Measurements from ENCODE around the gene CLDN11. TPM values are rescaled to one million over a fixed set of nuclear protein-coding genes. Genes with fewer than 3 reads are reported as not detected.

The CLDN11 gene
- polyA plus RNA-seq, 1 of the 3 experiments (the other 2 are of a cell fraction): 2.2 TPM

DNA sequence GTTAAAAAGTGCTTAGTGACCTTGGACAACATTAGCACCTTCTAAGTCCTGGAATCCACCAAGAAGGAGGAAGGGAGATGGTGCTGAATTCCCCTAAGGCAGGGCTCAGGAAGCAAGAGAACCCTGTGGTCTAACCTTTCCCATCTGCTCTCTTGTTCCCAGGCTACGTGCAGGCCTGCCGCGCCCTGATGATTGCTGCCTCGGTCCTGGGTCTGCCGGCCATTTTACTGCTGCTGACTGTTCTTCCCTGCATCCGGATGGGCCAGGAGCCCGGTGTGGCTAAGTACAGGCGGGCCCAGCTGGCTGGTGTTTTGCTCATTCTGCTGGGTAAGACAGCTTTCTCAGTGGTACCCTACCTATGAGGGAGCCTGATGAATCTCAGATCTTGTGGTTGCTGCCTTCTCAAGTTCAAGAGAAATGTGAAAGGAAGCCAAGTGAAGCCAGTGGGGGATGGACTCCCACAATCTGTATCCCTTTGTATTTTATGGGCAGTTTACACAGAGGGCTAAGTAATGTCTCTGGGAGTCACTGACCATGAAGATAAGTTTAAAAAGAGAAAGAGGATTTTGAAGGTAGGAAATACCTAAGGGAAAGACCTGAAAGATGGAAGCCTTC is 4.4 kb downstream of the CLDN11 start:
- ChIA-PET POLR2A (no interaction called here), CTCF (interaction anchor here (1.2 to 2.8 kb wide), 3 partner anchors 9 to 388 kb away, joined by 3 to 16 read pairs (median 11); no protein-coding TSS in a partner anchor)
- Histone ChIP-seq H3K4me3 (ENCODE audit: low read depth in 2 of 2, low read length in 1 of 2) (no peak overlapping the region), H3K4me1 (ENCODE audit: control insufficient read depth in 1 of 2, insufficient read depth in 2 of 2, low read depth in 1 of 2, low read length in 1 of 2) (peaks cover 0 to 18% of the 10 kb centered on the region in 2 experiments; a peak in 1 of 4 replicates), H3F3A (replicated peaks; ENCODE audit: insufficient read depth) (no peaks in the 10 kb centered on the region), H3K27me3 (ENCODE audit: insufficient read depth) (no peaks in the 10 kb centered on the region), H3K9me2 (no peaks in the 10 kb centered on the region), H3K27ac (ENCODE audit: low read depth in 2 of 2, low read length in 1 of 2) (no peak overlapping the region), H3K36me3 (replicated peaks in 1 of 2; ENCODE audit: control insufficient read depth in 1 of 2, insufficient read depth in 2 of 2, low read length in 1 of 2) (no peaks in the 10 kb centered on the region), H3K79me2 (ENCODE audit: insufficient read depth) (no peaks in the 10 kb centered on the region), H4K20me1 (ENCODE audit: insufficient read depth) (no peaks in the 10 kb centered on the region), H3K4me2 (no peak overlapping the region), H3K9me3 (no peaks in the 10 kb centered on the region), H2AFZ (ENCODE audit: low read depth) (no peak overlapping the region), H3K9ac (no peak overlapping the region)
- no peak for TF ChIP-seq TCF12 (IDR thresholded peaks at IDR 0.05)
- no peak for TF ChIP-seq JUND (IDR thresholded peaks at IDR 0.05)
- no peak for TF ChIP-seq ELF1 (IDR thresholded peaks at IDR 0.05)
- no peak for TF ChIP-seq CHD2 (IDR thresholded peaks at IDR 0.05; ENCODE audit: low read length, partially characterized antibody)
- DNase-seq: no peak
- 100% methylated on average over 5 of the region's 8 CpGs for WGBS (ENCODE audit: low lambda C conversion rate)

DNA sequence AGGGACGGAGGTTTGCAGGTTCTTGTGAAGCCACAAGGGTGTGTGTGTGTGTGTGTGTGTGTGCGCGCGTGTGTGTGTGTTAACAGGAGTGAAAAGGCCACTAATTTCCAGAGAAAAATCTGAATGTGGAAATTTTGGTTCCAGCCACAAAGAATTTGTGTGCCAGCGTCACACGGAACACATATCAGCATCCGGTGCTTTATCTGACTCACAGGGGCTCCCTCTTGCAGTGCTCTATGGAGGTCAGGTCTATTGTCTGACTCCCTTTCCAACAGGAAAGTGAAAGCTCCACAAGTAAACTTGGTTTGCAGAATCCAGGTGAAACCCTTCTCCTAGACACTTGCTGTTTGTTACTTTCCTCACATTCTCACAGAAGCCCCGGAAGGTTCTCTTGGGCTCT is 6.2 kb downstream of the CLDN11 start:
- WGBS (ENCODE audit: low lambda C conversion rate): 83% methylated on average over 8 of the region's 8 CpGs
- Histone ChIP-seq H3K9me3 (no peaks in the 10 kb centered on the region), H3K9me2 (no peaks in the 10 kb centered on the region), H3F3A (replicated peaks; ENCODE audit: insufficient read depth) (peaks cover 6% of the 10 kb centered on the region), H3K4me3 (ENCODE audit: low read depth in 2 of 2, low read length in 1 of 2) (no peak overlapping the region), H3K27ac (ENCODE audit: low read depth in 2 of 2, low read length in 1 of 2) (no peak overlapping the region), H3K9ac (no peak overlapping the region), H3K36me3 (replicated peaks in 1 of 2; ENCODE audit: control insufficient read depth in 1 of 2, insufficient read depth in 2 of 2, low read length in 1 of 2) (no peaks in the 10 kb centered on the region), H3K4me1 (ENCODE audit: control insufficient read depth in 1 of 2, insufficient read depth in 2 of 2, low read depth in 1 of 2, low read length in 1 of 2) (peaks cover 0 to 12% of the 10 kb centered on the region in 2 experiments; a peak in 3 of 4 replicates), H4K20me1 (ENCODE audit: insufficient read depth) (no peaks in the 10 kb centered on the region), H3K4me2 (no peak overlapping the region), H2AFZ (ENCODE audit: low read depth) (no peak overlapping the region), H3K27me3 (ENCODE audit: insufficient read depth) (no peaks in the 10 kb centered on the region), H3K79me2 (ENCODE audit: insufficient read depth) (no peaks in the 10 kb centered on the region)
- POLR2A ChIA-PET: no interaction called here
- TF ChIP-seq FOXM1 (IDR thresholded peaks at IDR 0.05; ENCODE audit: low read depth) (no peak), MAX (IDR thresholded peaks at IDR 0.05; ENCODE audit: low read depth) (no peak), CHD2 (IDR thresholded peaks at IDR 0.05; ENCODE audit: low read length, partially characterized antibody) (no peak), MEF2A (IDR thresholded peaks at IDR 0.05; ENCODE audit: borderline replicate concordance, low read depth) (no peak), POLR2AphosphoS5 (IDR thresholded peaks at IDR 0.05; ENCODE audit: low read depth, low read length) (no peak), JUND (IDR thresholded peaks at IDR 0.05) (no peak)
- CTCF ChIA-PET: interaction anchor here (1.3 to 2.5 kb wide), 2 partner anchors 14 to 266 kb away, joined by 4 to 7 read pairs; no protein-coding TSS in a partner anchor
- DNase-seq: no peak

DNA sequence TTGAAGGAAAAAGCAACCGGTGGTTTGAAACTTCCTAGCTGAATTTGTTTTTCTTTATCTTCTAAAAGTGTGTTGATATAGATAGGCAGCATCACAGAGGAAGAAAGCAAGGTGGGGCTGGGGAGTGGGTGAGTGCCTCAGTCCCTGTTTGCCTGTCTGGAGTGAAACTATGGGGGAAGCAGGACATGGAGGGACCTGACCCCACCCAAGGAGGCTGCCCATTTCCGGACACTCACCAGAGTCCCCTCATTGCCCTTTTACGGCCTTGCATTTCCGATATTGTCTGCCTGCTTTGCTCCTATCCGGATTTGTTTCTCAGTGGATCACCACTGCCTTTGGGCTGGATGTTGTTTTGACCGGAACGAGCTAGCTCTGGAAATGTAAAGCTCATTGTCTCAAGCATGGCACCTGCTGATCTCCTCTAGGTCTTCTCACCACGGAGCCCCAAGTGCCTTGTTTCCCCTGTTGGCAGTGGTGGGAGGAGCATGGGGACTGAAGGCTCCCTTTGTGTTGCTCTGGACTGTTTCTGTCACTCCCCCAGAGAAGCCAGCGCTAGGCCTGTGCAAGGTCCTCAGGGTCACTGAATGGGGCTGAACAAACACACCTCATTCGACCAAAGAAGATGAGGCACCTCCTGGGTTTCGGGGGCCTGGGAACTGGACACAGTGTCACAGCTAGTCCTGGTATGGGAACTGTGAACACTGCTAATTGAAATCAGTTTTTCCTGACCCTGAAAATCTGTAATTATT is 7.0 kb downstream of the CLDN11 start:
- Histone ChIP-seq H3K27me3 (ENCODE audit: insufficient read depth) (no peaks in the 10 kb centered on the region), H2AFZ (ENCODE audit: low read depth) (no peak overlapping the region), H3F3A (replicated peaks; ENCODE audit: insufficient read depth) (peaks cover 6% of the 10 kb centered on the region), H3K27ac (ENCODE audit: low read depth in 2 of 2, low read length in 1 of 2) (peak overlapping the region in 1 of 2 experiments; percentile 48; a peak in 2 of 4 replicates), H3K9me3 (no peaks in the 10 kb centered on the region), H3K4me3 (ENCODE audit: low read depth in 2 of 2, low read length in 1 of 2) (no peak overlapping the region), H3K4me2 (no peak overlapping the region), H3K9me2 (no peaks in the 10 kb centered on the region), H3K36me3 (replicated peaks in 1 of 2; ENCODE audit: control insufficient read depth in 1 of 2, insufficient read depth in 2 of 2, low read length in 1 of 2) (no peaks in the 10 kb centered on the region), H3K4me1 (ENCODE audit: control insufficient read depth in 1 of 2, insufficient read depth in 2 of 2, low read depth in 1 of 2, low read length in 1 of 2) (peaks cover 0 to 12% of the 10 kb centered on the region in 2 experiments; a peak in 3 of 4 replicates), H4K20me1 (ENCODE audit: insufficient read depth) (no peaks in the 10 kb centered on the region), H3K79me2 (ENCODE audit: insufficient read depth) (no peaks in the 10 kb centered on the region), H3K9ac (no peak overlapping the region)
- ChIA-PET POLR2A (no interaction called here), CTCF (interaction anchor here (1.1 to 2.7 kb wide), 6 partner anchors 8 to 386 kb away, joined by 3 to 11 read pairs (median 6); partner anchors contain the start of gene CLDN11)
- WGBS (ENCODE audit: low lambda C conversion rate): 81% methylated on average over 11 of the region's 11 CpGs
- DNase-seq: peak; percentile 44
- TF ChIP-seq SIN3A (IDR thresholded peaks at IDR 0.05; ENCODE audit: borderline replicate concordance, low read depth, low read length) (no peak), GABPA (IDR thresholded peaks at IDR 0.05; ENCODE audit: low read depth) (no peak), JUND (IDR thresholded peaks at IDR 0.05) (no peak), USF2 (IDR thresholded peaks at IDR 0.05; ENCODE audit: borderline replicate concordance, low read depth, low read length) (no peak), NFIC (IDR thresholded peaks at IDR 0.05; ENCODE audit: borderline replicate concordance) (no peak), TCF12 (IDR thresholded peaks at IDR 0.05) (no peak), EZH2phosphoT487 (IDR thresholded peaks at IDR 0.05; ENCODE audit: borderline replicate concordance, low read depth) (no peak), MEF2A (IDR thresholded peaks at IDR 0.05; ENCODE audit: borderline replicate concordance, low read depth) (no peak), RXRA (IDR thresholded peaks at IDR 0.05; ENCODE audit: borderline replicate concordance, low read depth) (no peak)

Measured in SK-N-SH (cell line).